Karpas-422 (cell line): ENCODE measurements around the gene CFAP92. TPM values are rescaled to one million over a fixed set of nuclear protein-coding genes. Genes with fewer than 3 reads are reported as not detected.
"Not testable (repeated sequence)": the region's sequence is repeated elsewhere in the genome, so short reads cannot be mapped to it uniquely, and the experiment has no call there.

Experiments used
- DNase-seq: peaks from one replicate; pipeline ENCODE4 v3.0.0-alpha.2; 2015
- H2AFZ ChIP-seq: fragments of 200-600 bp; sonication (generic); 2 replicates; pipeline ENCODE4 v1.6.1; 2014; ENCODE audit warnings: antibody characterized with exemption, low read length, mixed read lengths
- H3K27ac ChIP-seq: fragments of 200-600 bp; sonication (generic); 2 replicates; pipeline ENCODE4 v1.5.1; 2014; ENCODE audit warnings: mild to moderate bottlenecking, low read length, moderate library complexity
- H3K27me3 ChIP-seq: fragments of 200-600 bp; sonication (generic); 2 replicates; pipeline ENCODE4 v1.6.1; 2014; ENCODE audit warnings: low read length, mixed read lengths
- H3K36me3 ChIP-seq: fragments of 200-600 bp; sonication (generic); 2 replicates; pipeline ENCODE4 v1.6.1; 2014; ENCODE audit warnings: low read length, mixed read lengths; ENCODE audit not compliant: insufficient read depth
- H3K4me1 ChIP-seq: fragments of 200-600 bp; sonication (generic); 2 replicates; pipeline ENCODE4 v1.6.1; 2014; ENCODE audit warnings: mild to moderate bottlenecking, low read length, mixed read lengths
- H3K4me2 ChIP-seq: fragments of 200-600 bp; sonication (generic); 2 replicates; pipeline ENCODE4 v1.6.1; 2014; ENCODE audit warnings: low read length, low read depth, mild to moderate bottlenecking; ENCODE audit not compliant: poor library complexity, severe bottlenecking
- H3K4me3 ChIP-seq: fragments of 200-600 bp; sonication (generic); 2 replicates; pipeline ENCODE4 v1.5.1; 2014; ENCODE audit warnings: mild to moderate bottlenecking, antibody characterized with exemption, low read length, mixed read lengths
- H3K79me2 ChIP-seq: fragments of 200-600 bp; sonication (generic); 2 replicates; pipeline ENCODE4 v1.6.1; 2014; ENCODE audit warnings: mild to moderate bottlenecking, low read length, mixed read lengths
- H3K9ac ChIP-seq: fragments of 200-600 bp; sonication (generic); 2 replicates; pipeline ENCODE4 v1.6.0; 2014; ENCODE audit warnings: low read length
- H3K9me2 ChIP-seq: fragments of 200-600 bp; sonication (generic), shearing (Covaris generic); replicated peaks from 2 replicates; pipeline ENCODE4 v1.6.0; 2014; ENCODE audit warnings: mild to moderate bottlenecking, low read length, moderate library complexity; ENCODE audit not compliant: insufficient read depth
- H3K9me3 ChIP-seq: fragments of 300-700, 200-600 bp; sonication (generic); 2 replicates; pipeline ENCODE4 v1.6.1; 2014; ENCODE audit warnings: low read length, mixed read lengths
- H4K20me1 ChIP-seq: fragments of 200-600 bp; sonication (generic); 2 replicates; pipeline ENCODE4 v1.6.1; 2014; ENCODE audit warnings: mild to moderate bottlenecking, antibody characterized with exemption, low read length, low read depth; ENCODE audit not compliant: insufficient read depth
- total RNA-seq: library from RNA; depleted of rRNA; stranded (reverse); fragments of >200 nt; shearing (Covaris generic); gene quantifications from 2 replicates; pipeline ENCODE4 v1.2.3, GENCODE V29; 2014; ENCODE audit warnings: low replicate concordance

The CFAP92 gene
- total RNA-seq, 1 experiment from 2014 or later, result not detected

DNA sequence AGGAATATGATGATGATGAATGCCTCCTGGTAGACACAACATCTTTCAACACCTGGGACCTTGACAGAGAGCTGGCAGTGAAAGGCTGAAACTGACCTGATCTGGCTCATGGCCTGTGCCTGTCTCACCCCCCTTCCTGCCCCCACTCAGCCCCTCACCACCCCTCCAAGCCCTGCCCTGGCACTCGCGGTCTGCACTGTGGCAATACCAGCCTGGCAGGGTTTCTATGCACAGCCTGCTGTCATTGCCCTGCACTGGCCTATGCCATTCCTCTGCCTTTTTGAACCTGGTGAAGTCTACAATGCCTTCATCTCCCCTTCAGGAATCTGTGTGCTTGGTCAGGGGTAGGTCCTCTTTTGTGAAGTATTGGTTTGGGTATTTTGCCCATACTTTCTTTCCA is 58.0 kb downstream of the CFAP92 start:
- Histone ChIP-seq H3K4me1 (no peaks in the 10 kb centered on the region), H4K20me1 (no peaks in the 10 kb centered on the region), H3K27me3 (no peaks in the 10 kb centered on the region), H3K4me3 (no peak overlapping the region), H3K27ac (no peak overlapping the region), H3K79me2 (no peaks in the 10 kb centered on the region), H3K9ac (no peak overlapping the region), H3K4me2 (no peak overlapping the region), H2AFZ (no peak overlapping the region), H3K9me3 (no peaks in the 10 kb centered on the region), H3K9me2 (no peaks in the 10 kb centered on the region), H3K36me3 (no peaks in the 10 kb centered on the region)
- DNase-seq, result no peak

- no peaks in the 10 kb centered on the region for H3K36me3 ChIP-seq
- H3K4me2 ChIP-seq, result no peak overlapping the region
- no peak overlapping the region for H2AFZ ChIP-seq
- H3K4me3 ChIP-seq, result no peak overlapping the region
- H3K9me3 ChIP-seq, result peaks cover 8% of the 10 kb centered on the region
- no peaks in the 10 kb centered on the region for H3K27me3 ChIP-seq
- H4K20me1 ChIP-seq, result no peaks in the 10 kb centered on the region
- H3K79me2 ChIP-seq, result no peaks in the 10 kb centered on the region
- H3K4me1 ChIP-seq, result no peaks in the 10 kb centered on the region
- no peaks in the 10 kb centered on the region for H3K9me2 ChIP-seq
- H3K9ac ChIP-seq, result no peak overlapping the region
- DNase-seq, result no peak
- no peak overlapping the region for H3K27ac ChIP-seq
Observed at GRCh38 chr3:128933922-128934253, 60.0 kb downstream of the CFAP92 start.

GRCh38 chr3:128933213-128933921 is 60.5 kb downstream of the CFAP92 start:
- no peak for DNase-seq

GRCh38 chr3:128932516-128933212 is 61.2 kb downstream of the CFAP92 start:
- H3K4me2 ChIP-seq, result no peak overlapping the region
- no peak for DNase-seq

More at GRCh38 chr3:128933213-128933921, 60.5 kb downstream of the CFAP92 start:
- no peak overlapping the region for H3K9ac ChIP-seq
- no peak overlapping the region for H3K4me2 ChIP-seq
- no peaks in the 10 kb centered on the region for H3K79me2 ChIP-seq
- no peaks in the 10 kb centered on the region for H3K36me3 ChIP-seq
- no peak overlapping the region for H2AFZ ChIP-seq
- H3K4me3 ChIP-seq, result no peak overlapping the region
- H3K4me1 ChIP-seq, result no peaks in the 10 kb centered on the region
- H4K20me1 ChIP-seq, result no peaks in the 10 kb centered on the region
- no peaks in the 10 kb centered on the region for H3K27me3 ChIP-seq
- no peak overlapping the region for H3K27ac ChIP-seq
- no peaks in the 10 kb centered on the region for H3K9me2 ChIP-seq
- peaks cover 10% of the 10 kb centered on the region for H3K9me3 ChIP-seq

GRCh38 chr3:128931046-128931445 is 62.8 kb downstream of the CFAP92 start:
- no peak overlapping the region for H3K4me3 ChIP-seq
- no peak overlapping the region for H3K9ac ChIP-seq
- H3K79me2 ChIP-seq, result no peaks in the 10 kb centered on the region
- H3K4me1 ChIP-seq, result no peaks in the 10 kb centered on the region
- H4K20me1 ChIP-seq, result no peaks in the 10 kb centered on the region
- no peaks in the 10 kb centered on the region for H3K36me3 ChIP-seq
- peaks cover 13% of the 10 kb centered on the region for H3K9me3 ChIP-seq
- no peaks in the 10 kb centered on the region for H3K9me2 ChIP-seq
- no peak for DNase-seq
- H3K27ac ChIP-seq, result no peak overlapping the region
- no peak overlapping the region for H3K4me2 ChIP-seq
- H3K27me3 ChIP-seq, result no peaks in the 10 kb centered on the region
- H2AFZ ChIP-seq, result no peak overlapping the region

More at GRCh38 chr3:128932516-128933212, 61.2 kb downstream of the CFAP92 start:
- H3K9me3 ChIP-seq, result peaks cover 10% of the 10 kb centered on the region
- H3K4me1 ChIP-seq, result no peaks in the 10 kb centered on the region
- H3K79me2 ChIP-seq, result no peaks in the 10 kb centered on the region
- H3K4me3 ChIP-seq, result no peak overlapping the region
- no peaks in the 10 kb centered on the region for H3K36me3 ChIP-seq
- no peaks in the 10 kb centered on the region for H4K20me1 ChIP-seq
- H3K27me3 ChIP-seq, result no peaks in the 10 kb centered on the region
- no peak overlapping the region for H3K27ac ChIP-seq
- no peaks in the 10 kb centered on the region for H3K9me2 ChIP-seq
- H3K9ac ChIP-seq, result no peak overlapping the region
- H2AFZ ChIP-seq, result no peak overlapping the region

GRCh38 chr3:128929364-128929763 is 64.5 kb downstream of the CFAP92 start:
- Histone ChIP-seq H3K36me3 (no peaks in the 10 kb centered on the region), H4K20me1 (no peaks in the 10 kb centered on the region), H3K9ac (no peak overlapping the region), H3K9me3 (peaks cover 25% of the 10 kb centered on the region), H2AFZ (no peak overlapping the region), H3K4me1 (no peaks in the 10 kb centered on the region), H3K79me2 (no peaks in the 10 kb centered on the region), H3K27me3 (no peaks in the 10 kb centered on the region), H3K4me2 (no peak overlapping the region), H3K4me3 (no peak overlapping the region), H3K9me2 (no peaks in the 10 kb centered on the region), H3K27ac (no peak overlapping the region)
- no peak for DNase-seq

- H3K79me2 ChIP-seq, result not testable (repeated sequence)
Observed at GRCh38 chr3:128923986-128924385, 69.9 kb downstream of the CFAP92 start.

DNA sequence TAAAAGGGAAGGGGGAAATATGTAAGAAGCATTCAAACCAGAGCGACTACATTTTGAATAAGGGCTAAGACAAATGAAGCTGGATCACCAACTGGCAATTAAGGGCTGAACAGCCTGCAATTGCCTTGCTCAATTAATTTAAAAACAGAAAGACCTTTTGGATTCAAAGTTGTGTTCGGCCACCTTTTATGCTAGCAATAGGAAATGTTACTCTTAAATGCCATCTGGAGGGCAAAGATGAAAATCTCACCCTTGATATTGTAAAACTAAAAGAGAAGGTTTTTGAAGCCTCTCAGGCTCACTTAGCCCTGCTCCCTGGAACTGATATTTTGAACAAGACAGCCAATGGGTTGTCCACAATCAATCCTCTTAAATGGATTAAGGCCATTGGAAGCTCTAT is 70.3 kb downstream of the CFAP92 start:
- no peaks in the 10 kb centered on the region for H3K27me3 ChIP-seq
- H3K27ac ChIP-seq, result no peak overlapping the region
- no peak overlapping the region for H3K4me2 ChIP-seq
- no peaks in the 10 kb centered on the region for H4K20me1 ChIP-seq
- no peaks in the 10 kb centered on the region for H3K79me2 ChIP-seq
- no peak overlapping the region for H2AFZ ChIP-seq
- H3K36me3 ChIP-seq, result peaks cover 12% of the 10 kb centered on the region
- H3K9me3 ChIP-seq, result peaks cover 22% of the 10 kb centered on the region
- no peaks in the 10 kb centered on the region for H3K9me2 ChIP-seq
- peak; percentile 50 for DNase-seq
- no peaks in the 10 kb centered on the region for H3K4me1 ChIP-seq
- H3K9ac ChIP-seq, result no peak overlapping the region
- no peak overlapping the region for H3K4me3 ChIP-seq

More at GRCh38 chr3:128923986-128924385, 69.9 kb downstream of the CFAP92 start:
- not testable (repeated sequence) for H2AFZ ChIP-seq, H3K4me1 ChIP-seq, H3K4me3 ChIP-seq, H3K9me2 ChIP-seq, H3K36me3 ChIP-seq, H3K27ac ChIP-seq, DNase-seq, H3K27me3 ChIP-seq, H3K9ac ChIP-seq, H4K20me1 ChIP-seq, H3K4me2 ChIP-seq
- peaks cover 25% of the 10 kb centered on the region for H3K9me3 ChIP-seq
